SU-DHL-6 (cell line): ENCODE results near the gene OSBPL6.

Experiments used
- EZH2phosphoT487 ChIP-seq: fragments of 200-600 bp; sonication (generic), shearing (Covaris generic); conservative IDR thresholded peaks from 2 replicates; pipeline ENCODE4 v1.6.1; 2018; ENCODE audit warnings: mild to moderate bottlenecking, antibody characterized with exemption, low read length, moderate library complexity, mixed read lengths
- TF ChIP-seq, protein P1 (sequence below): fragments of 200-600 bp; sonication (generic); IDR thresholded peaks from one replicate; pipeline ENCODE4 v1.5.1; 2017; ENCODE audit warnings: antibody characterized with exemption, mild to moderate bottlenecking, low read length, moderate library complexity; ENCODE audit not compliant: insufficient read depth, poor library complexity, severe bottlenecking

DNA sequence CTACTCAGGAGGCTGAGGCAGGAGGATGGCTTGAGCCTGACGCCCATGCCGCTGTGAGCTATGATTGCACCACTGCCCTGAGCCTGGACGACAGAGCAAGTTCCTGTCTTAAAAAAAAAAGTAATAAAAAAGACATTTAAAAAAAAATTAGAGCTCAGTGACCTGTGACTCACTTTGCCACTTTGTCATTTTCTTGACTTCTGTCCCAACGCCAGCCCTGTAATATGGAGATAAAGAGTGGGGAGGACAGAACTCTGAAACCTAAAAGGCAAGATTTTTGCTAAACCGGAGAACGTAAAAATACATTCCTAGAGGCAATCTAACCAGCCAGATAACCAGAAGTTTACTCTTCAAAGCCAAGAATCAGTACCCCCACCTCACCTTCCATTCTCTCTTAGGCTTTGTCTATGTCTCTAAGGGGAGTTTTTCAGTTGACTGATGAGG is 207.7 kb downstream of the OSBPL6 start:
- TF ChIP-seq, protein P1, sequence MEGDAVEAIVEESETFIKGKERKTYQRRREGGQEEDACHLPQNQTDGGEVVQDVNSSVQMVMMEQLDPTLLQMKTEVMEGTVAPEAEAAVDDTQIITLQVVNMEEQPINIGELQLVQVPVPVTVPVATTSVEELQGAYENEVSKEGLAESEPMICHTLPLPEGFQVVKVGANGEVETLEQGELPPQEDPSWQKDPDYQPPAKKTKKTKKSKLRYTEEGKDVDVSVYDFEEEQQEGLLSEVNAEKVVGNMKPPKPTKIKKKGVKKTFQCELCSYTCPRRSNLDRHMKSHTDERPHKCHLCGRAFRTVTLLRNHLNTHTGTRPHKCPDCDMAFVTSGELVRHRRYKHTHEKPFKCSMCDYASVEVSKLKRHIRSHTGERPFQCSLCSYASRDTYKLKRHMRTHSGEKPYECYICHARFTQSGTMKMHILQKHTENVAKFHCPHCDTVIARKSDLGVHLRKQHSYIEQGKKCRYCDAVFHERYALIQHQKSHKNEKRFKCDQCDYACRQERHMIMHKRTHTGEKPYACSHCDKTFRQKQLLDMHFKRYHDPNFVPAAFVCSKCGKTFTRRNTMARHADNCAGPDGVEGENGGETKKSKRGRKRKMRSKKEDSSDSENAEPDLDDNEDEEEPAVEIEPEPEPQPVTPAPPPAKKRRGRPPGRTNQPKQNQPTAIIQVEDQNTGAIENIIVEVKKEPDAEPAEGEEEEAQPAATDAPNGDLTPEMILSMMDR: no peak
- TF ChIP-seq EZH2phosphoT487: no peak
